ENCODE data around the gene NOP9.

Gene NOP9

GRCh38 chr14:24262821-24263733 is 36.6 kb upstream of the NOP9 start, which contains the start of gene TGM1:
TGM1 (minus strand) TSS chr14:24263177; CDS start chr14:24262352, 825 bp downstream.
- in situ Hi-C loops (cut with HindIII; ENCODE audit: low sequenced_read_pairs) = loop anchor here (5.0 kb wide), 1 partner anchor 34 kb away; the partner anchor contains the start of genes DHRS1 and NOP9

- in situ Hi-C loops (cut with HindIII; ENCODE audit: low sequenced_read_pairs) = loop anchor here (5.0 kb wide), 1 partner anchor 33 kb away; the partner anchor contains the start of genes DHRS1 and NOP9
These were observed 35.8 kb upstream of the NOP9 start for GRCh38 chr14:24263848-24264247.

DNA sequence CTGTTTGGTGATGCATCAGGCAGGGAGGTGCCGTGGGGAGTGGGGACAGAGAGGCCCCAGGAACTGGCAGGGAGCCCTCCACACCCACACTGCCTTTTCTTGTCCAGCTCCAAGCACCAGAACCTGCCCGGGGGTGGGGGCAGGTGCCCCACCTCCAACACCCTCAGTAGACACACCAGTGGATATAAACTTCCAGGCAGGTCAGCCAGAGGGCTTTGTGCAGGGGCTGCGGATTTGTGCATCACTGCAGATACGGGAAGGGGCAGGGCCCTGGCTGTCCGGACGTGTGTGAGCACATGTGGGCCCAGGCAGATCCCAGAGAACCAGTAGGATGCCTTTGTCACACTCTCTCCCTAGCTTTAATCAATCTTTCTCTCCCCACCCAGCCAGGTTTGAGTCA is 35.4 kb upstream of the NOP9 start:
- in situ Hi-C loops (cut with HindIII; ENCODE audit: low sequenced_read_pairs) = loop anchor here (5.0 kb wide), 1 partner anchor 33 kb away; the partner anchor contains the start of genes DHRS1 and NOP9

DNA sequence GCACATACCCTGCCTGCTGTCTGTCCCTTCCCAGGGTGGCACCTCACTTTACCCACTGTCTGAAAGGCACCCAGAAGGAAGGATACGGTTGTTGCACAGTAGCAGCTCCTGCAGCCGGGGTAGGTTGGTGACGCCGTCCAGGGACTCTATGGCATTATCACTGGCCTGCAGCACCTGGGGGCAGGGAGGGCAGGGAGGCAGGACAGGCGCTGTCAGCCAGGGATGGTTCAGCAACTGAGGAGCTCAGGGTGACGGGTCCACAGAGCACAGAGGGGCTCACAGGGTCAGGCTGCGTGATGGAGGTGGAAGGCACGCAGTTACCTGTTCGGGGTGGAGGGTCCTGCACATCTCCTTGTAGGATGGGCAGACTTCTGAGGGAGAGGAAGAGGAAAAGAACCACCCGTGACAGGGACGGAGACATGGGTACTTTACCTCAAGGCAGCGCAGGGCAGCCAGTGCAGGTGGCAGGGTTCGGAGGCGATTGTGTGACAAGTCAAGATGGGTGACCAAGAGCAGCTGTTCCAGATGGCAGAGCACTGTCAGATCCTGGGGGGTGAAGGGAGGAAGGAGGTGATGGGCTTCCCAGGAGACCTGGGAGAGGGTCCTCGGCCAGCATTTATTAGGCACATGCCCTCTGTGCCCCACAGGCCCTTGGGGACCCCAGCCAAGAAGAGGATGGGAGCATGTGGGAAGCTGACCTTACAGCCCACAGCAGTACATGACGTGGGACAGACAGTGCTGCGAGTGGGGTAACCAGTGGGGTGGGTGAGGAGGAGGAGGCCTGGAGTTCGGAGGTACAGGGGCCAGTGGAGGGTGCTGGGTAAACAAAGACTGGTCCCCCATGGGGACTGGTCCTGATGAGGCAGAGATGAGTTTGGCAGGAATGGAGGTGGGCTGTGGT is 33.1 kb upstream of the NOP9 start:
- in situ Hi-C loops (cut with HindIII; ENCODE audit: low sequenced_read_pairs) = loop anchor here (5.0 kb wide), 1 partner anchor 59 kb away; the partner anchor contains the start of gene TSSK4

DNA sequence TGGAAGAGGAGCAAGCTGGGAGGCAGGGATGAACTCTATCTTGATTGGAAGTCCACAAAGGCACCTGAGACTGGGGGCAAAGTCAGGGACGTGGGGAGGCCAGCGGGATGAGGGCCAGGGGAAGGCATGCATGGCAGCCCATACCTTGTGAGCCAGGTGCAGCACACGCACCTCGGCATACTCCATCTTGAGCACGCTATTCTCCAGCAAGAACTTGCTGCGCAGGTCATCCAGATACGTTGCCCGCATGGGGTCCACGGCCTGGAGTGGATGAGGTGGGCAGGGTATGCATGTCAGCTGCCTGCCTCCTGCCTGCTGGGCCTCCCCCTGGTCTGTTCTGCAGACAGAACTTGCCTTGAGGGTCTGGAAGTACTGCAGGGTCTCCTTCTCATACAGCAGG is 32.1 kb upstream of the NOP9 start:
- in situ Hi-C loops (cut with HindIII; ENCODE audit: low sequenced_read_pairs) = loop anchor here (5.0 kb wide), 1 partner anchor 60 kb away; the partner anchor contains the start of gene TSSK4

GRCh38 chr14:24268225-24268624 is 31.4 kb upstream of the NOP9 start:
- in situ Hi-C loops (cut with HindIII; ENCODE audit: low sequenced_read_pairs) = loop anchor here (5.0 kb wide), 1 partner anchor 61 kb away; the partner anchor contains the start of gene TSSK4

- in situ Hi-C loops (cut with HindIII; ENCODE audit: low sequenced_read_pairs) = loop anchor here (5.0 kb wide), 1 partner anchor 62 kb away; the partner anchor contains the start of gene TSSK4
These were observed 30.3 kb upstream of the NOP9 start for GRCh38 chr14:24269368-24269767.

- in situ Hi-C loops (cut with HindIII; ENCODE audit: low sequenced_read_pairs) = loop anchor here (5.0 kb wide), 1 partner anchor 63 kb away; the partner anchor contains the start of gene TSSK4
These were observed 29.6 kb upstream of the NOP9 start for GRCh38 chr14:24269910-24270536.

GRCh38 chr14:24270537-24271133 is 29.0 kb upstream of the NOP9 start:
- in situ Hi-C loops (cut with HindIII; ENCODE audit: low sequenced_read_pairs) = no loop called here

- in situ Hi-C loops (cut with HindIII; ENCODE audit: low sequenced_read_pairs) = no loop called here
These were observed 28.4 kb upstream of the NOP9 start, which contains the start of gene RABGGTA for GRCh38 chr14:24271134-24271833. RABGGTA (minus strand) TSS chr14:24271597; CDS start chr14:24271115, 482 bp downstream.

DNA sequence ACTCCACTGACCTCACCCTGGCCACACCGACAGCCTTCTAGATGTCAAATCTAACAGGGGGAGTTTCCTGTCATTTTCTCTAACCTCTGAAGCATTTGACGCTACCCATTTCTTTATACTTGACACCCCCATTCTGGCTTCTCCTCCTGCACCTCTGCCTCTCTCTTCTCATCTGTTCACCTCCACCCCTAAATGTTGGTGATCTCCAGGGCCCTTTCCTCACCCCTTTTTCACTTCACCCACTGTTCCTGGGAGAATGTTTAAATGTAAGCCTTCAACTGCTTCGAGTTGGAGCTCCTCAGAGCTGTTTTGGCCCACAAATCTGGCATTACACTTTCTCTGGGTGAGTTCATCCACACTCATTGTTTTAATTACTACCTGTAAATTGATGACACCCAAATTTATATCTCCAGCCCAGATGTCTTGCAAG is 27.8 kb upstream of the NOP9 start:
- in situ Hi-C loops (cut with HindIII; ENCODE audit: low sequenced_read_pairs) = no loop called here

DNA sequence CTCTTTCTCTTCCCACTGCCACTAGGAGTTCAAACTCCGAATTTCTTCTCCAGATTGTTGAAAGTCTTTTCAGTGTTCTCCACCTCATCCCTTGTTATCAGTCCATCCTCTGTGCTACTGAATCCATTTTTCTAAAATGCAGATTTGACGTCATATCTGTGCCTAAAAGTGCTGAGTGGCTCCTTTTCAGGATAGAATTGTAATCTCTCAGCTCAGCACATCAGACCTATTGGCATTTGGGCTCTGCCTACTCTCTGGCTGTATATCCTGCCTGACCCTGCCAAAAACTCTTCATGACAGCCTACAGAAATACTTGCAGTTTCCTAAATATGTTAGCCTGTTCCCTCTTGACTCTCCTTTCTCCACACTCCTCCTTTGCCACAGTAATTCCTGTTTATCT is 27.2 kb upstream of the NOP9 start:
- in situ Hi-C loops (cut with HindIII; ENCODE audit: low sequenced_read_pairs) = no loop called here

- in situ Hi-C loops (cut with HindIII; ENCODE audit: low sequenced_read_pairs) = no loop called here
These were observed 26.1 kb upstream of the NOP9 start for GRCh38 chr14:24273422-24273998.

DNA sequence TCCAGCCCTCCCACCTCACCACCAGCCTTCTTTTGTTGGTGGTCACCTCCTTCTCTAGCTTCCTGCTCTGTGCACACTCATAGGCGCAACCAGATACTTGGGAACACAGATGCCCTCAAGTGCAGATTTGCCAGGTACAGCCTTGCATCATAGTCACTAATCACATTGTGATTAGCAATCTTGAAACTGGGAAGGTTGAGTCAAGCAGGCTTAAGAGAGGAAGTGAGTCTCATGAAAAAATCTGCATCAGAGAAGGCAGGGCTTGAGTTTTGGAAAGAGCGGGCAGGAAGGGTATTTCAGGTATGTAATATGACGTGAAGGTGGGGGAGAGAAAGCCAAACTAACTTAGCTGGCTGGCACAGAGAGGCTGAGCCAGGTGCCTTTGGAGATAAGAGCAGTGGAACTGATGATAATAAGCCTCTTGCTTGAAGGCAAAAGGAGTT is 25.5 kb upstream of the NOP9 start:
- in situ Hi-C loops (cut with HindIII; ENCODE audit: low sequenced_read_pairs) = no loop called here

DNA sequence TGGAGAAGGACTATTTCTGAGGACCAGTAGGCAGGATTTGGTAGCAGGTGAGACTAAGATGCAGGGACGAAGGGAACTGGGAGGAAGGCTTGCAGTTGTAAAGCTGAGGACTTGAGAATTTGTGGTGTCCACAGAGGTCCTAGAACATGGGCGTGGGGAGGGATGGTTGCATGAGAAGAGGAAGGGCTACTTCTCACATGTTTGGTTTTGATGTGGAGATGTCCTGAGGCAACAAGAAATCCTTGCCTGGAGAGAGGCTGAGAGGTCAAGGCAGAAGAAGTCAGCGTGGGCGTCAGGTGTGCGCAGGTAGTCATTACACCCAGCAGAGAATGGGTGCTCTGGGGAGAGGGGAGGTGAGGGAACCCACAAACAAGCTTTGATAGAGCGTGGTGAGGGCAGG is 22.6 kb upstream of the NOP9 start:
- in situ Hi-C loops (cut with HindIII; ENCODE audit: low sequenced_read_pairs) = loop anchor here (5.0 kb wide), 1 partner anchor 60 kb away; the partner anchor contains the start of genes ADCY4 and RIPK3

GRCh38 chr14:24277606-24278321 is 21.9 kb upstream of the NOP9 start:
- in situ Hi-C loops (cut with HindIII; ENCODE audit: low sequenced_read_pairs) = loop anchor here (5.0 kb wide), 1 partner anchor 60 kb away; the partner anchor contains the start of genes ADCY4 and RIPK3

GRCh38 chr14:24278424-24278823 is 21.2 kb upstream of the NOP9 start:
- in situ Hi-C loops (cut with HindIII; ENCODE audit: low sequenced_read_pairs) = loop anchor here (5.0 kb wide), 1 partner anchor 59 kb away; the partner anchor contains the start of genes ADCY4 and RIPK3

All from endothelial cell of hepatic sinusoid (primary cell).